GM18951 (cell line): ENCODE measurements around the gene TXNDC15.
"Not testable (repeated sequence)": the region's sequence is repeated elsewhere in the genome, so short reads cannot be mapped to it uniquely, and the experiment has no call there.

Source experiments
- POLR2A ChIP-seq: IDR thresholded peaks from 4 replicates; pipeline ENCODE4 v1.6.1; 2011; ENCODE audit warnings: mild to moderate bottlenecking; ENCODE audit not compliant: insufficient read length, insufficient read depth; ENCODE audit errors: extremely low read depth
- in situ Hi-C: fragments of 300-500 bp; cut with MboI; formaldehyde crosslinking; loops from one replicate; pipeline ENCODE4 v1.12.0; 2022; ENCODE audit warnings: low sequenced_read_pairs, mixed read lengths, inconsistent platforms; ENCODE audit not compliant: unreplicated experiment

TXNDC15 gene, protein sequence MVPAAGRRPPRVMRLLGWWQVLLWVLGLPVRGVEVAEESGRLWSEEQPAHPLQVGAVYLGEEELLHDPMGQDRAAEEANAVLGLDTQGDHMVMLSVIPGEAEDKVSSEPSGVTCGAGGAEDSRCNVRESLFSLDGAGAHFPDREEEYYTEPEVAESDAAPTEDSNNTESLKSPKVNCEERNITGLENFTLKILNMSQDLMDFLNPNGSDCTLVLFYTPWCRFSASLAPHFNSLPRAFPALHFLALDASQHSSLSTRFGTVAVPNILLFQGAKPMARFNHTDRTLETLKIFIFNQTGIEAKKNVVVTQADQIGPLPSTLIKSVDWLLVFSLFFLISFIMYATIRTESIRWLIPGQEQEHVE

DNA sequence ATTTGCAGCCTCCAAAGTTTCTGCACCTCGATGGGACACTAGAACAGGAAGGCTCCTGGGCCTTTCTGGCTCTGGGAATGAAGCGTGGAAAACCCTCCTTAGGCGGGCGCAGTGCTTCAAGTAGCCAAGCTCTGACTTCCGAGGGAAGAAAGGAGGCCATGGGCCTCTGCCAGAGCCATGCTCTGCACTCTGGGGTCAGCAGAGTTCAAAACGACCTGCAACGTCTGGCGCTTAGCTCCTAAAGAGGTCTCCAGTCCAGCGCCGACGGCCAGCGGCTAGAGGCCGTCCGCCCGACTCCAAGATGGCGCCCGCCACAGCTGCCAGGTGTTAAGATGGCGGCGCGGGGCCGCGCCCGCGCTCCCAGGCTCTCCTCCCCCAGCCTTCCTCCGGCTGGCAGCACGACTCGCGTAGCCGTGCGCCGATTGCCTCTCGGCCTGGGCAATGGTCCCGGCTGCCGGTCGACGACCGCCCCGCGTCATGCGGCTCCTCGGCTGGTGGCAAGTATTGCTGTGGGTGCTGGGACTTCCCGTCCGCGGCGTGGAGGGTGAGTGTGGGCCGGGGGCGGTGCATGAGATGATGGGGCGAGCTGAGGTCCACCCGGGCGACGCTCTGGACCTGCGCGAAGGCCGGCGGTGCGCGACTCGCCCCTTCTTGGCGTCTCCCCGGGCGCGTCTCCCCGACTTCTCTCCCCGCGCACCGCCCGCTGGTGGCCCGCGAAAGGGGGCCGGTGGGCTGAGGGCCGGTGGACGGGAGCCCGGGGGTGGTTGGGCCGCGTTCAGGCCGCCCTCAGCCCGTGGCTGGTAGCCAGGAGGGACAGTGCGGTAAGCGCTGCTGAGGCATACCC is at the start of gene TXNDC15:
TXNDC15 (plus strand) TSS at position 385 of the 844 bp plus-strand sequence; CDS start at position 442, 57 bp downstream.
- in situ Hi-C loops = no loop called here
- peak; percentile 94 for TF ChIP-seq POLR2A

DNA sequence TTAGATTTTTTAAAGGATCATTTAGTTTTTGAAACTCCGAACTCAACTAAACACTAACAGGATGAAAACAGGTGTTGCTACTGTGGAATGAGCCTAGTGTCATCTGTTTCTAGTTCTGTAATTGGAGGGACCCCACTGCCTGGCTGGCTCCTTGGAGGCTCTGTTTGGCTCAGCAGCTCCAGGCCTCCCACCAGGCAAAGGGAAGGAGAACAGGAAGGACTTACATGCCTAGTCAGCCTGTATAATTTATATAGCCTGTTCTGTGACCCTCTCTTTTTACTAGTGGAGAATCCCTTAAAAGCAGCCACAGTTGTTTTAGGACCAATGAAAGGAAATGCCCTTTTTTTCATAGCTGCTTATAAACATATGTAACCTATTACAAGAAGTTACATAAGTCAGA is 49.5 kb upstream of the TXNDC15 start:
- in situ Hi-C loops = no loop called here
- TF ChIP-seq POLR2A = no peak

DNA sequence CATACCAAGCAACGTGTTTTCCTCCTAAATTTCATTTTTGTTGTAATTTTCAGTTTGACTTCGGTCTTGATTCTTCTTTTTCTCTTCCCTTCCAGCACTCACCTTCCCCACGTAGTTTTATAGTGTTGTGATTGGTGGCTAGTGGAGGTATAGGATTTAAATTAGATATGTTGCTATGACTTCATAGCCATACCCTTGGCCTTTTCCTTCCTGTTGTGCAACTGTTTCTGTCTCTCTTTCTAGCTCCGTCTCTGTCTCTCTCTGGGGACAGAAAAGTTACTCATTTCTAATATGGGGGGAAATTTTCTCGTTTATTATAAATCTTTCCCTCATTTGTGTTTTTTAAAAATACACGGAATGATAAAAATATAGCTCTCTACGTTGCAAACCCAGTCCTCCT is 49.0 kb upstream of the TXNDC15 start:
- no peak for TF ChIP-seq POLR2A
- in situ Hi-C loops = no loop called here

DNA sequence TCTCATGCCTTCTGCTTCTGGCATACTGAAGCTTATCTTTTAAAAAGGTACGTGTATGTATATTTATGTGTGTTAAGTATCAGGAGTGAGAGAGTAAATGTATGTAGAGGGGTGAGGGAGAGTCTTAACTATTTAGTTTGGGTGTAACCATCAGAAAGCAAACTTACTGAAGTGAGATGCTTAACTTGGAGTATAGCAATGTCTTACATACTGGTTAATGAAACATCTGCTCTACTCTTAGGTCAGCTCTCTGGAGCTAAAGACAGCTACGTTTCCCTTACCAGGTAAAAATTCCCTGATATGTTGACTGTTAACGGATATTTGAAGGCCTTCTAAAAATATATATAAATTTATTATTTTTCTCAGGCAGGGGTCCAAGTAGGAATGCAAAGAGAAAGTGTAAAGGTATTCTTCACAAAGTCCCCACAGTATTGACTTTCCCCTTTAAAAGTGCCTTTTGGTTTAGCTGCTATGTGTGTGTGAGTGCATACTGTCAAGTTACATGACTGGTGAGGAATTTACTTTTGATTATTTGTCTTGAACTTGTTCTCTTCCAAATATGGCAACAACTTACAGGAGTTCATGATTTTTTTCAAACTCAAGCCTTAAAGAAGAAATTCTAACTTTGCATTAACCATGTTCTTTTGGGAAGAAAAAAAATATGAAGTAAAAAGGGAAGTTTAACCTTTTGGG is 40.7 kb upstream of the TXNDC15 start:
- in situ Hi-C loops = no loop called here
- TF ChIP-seq POLR2A = no peak

DNA sequence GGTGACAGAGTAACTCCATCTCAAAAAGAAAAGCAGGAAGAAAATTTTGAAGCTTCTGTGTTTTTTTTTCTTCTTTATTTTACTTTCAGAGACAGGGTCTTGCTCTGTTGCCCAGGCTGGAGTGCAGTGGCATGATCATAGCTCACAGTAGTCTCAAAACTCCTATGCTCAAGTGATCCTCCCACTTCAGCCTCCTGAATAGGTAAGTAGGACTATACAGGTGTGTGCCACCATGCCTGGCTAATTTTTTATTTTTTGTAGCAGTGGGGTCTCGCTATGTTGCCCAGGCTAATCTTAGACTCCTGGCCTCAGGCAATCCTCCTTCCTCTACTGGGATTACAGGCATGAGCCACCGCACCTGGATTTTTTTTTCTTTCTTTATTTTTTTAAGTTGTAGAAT is 38.5 kb upstream of the TXNDC15 start:
- in situ Hi-C loops = no loop called here
- no peak for TF ChIP-seq POLR2A

DNA sequence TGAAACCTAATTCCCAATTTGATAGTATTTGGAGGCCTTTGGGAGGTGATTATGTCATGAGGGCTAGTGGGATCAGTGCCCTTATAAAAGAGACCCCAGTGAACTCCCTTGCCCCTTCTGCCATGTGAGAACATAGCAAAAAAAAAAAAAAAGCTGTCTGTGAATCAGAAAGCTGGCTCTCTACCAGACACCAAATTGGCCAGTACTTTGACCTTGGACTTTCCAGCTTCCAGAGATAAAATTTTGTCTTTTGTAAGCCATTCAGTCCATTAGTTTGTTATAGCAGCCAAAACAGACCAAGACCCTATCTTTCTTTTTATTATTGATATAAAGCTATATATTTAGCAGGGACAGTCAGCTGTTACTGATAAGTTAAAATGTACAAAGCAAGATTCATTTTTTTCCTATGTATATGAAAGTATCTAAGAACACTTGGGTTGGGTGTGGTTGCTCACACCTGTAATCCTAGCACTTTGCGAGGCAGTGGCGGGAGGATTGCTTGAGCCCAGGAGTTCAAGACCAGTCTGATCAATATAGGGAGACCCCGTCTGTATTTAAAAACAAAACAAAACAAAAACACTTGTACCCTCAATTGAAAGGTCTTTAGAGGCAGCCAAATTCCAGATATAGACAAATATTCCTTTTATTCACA is 36.5 kb upstream of the TXNDC15 start:
- TF ChIP-seq POLR2A = no peak
- in situ Hi-C loops = no loop called here

DNA sequence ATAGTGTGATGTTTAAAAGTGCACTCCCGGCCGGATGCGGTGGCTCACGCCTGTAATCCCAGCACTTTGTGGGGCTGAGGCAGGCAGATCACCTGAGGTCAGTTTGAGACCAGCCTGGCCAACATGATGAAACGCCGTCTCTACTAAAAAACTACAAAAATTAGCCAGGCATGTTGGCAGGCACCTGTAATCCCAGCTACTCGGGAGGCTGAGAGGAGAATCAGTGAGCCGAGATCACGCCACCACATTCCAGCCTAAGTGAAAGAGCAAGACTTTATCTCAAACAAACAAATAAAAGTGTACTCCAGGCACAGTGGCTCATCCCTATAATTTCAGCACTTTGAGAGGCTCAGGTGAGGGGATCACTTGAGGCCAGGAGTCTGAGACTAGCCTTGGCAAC is 35.8 kb upstream of the TXNDC15 start:
- in situ Hi-C loops = not testable (repeated sequence)

DNA sequence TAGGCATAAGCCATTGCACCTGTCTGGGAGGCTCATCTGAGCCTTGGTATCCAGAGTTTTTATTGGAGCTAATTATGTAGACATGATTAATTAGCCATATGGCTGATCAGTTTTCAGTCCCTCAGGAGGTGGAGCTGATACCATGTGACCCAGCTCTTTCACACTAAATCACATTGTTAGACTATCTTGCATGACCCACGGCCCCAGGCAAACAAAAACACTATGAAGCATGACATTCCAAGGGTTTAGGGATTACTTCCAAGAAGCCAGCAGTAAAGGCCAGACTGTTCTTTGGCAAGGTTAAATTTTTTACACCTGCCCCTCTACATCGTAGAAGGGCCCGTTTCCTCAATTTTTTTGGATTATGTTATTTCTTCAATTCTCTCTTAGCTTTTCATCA is 33.4 kb upstream of the TXNDC15 start:
- TF ChIP-seq POLR2A = no peak

DNA sequence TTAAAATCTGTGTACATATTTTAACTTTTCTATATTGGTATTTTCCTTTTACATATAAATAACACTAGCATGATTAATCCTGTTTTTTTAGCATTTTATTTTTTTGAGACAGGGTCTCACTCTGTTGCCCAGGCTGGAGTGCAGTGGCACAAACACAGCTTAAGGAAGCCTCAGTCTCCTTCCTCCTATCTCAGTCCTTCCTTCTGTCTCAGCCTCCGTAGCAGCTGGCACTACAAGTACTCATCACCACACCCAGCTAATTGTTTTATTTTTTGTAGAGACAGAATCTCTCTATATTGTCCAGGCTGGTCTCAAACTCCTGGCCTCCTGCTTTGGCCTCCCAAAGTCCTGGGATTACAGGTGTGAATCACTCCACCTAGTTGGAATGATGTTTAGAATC is 29.9 kb upstream of the TXNDC15 start:
- no peak for TF ChIP-seq POLR2A
- in situ Hi-C loops = no loop called here

More for the DNA sequence above, 33.4 kb upstream of the TXNDC15 start:
- in situ Hi-C loops = no loop called here

DNA sequence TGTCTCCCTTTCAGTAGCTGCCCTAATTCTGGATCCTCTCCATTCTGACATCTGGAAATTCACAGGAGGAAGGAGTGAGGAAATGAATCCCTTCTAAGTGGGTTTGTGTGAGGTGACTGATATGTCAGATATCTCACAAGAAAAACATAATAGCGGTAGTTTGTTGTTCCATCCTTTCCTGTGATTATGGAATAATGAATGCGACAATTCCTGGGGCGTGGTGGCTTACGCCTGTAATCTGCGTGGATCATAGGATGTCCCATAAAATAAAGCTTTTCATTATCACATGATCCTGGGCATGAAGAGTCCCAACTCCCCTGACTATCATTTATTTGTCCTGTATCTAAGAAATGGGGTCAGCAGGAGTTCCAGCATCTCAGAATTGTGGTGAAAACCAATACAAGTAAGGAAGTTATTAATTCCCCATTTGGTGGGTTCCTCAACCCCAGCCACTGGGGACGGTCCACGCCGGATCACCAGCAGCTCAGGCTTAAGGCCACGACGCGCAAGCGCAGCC is 28.8 kb upstream of the TXNDC15 start:
- in situ Hi-C loops = no loop called here
- no peak for TF ChIP-seq POLR2A

DNA sequence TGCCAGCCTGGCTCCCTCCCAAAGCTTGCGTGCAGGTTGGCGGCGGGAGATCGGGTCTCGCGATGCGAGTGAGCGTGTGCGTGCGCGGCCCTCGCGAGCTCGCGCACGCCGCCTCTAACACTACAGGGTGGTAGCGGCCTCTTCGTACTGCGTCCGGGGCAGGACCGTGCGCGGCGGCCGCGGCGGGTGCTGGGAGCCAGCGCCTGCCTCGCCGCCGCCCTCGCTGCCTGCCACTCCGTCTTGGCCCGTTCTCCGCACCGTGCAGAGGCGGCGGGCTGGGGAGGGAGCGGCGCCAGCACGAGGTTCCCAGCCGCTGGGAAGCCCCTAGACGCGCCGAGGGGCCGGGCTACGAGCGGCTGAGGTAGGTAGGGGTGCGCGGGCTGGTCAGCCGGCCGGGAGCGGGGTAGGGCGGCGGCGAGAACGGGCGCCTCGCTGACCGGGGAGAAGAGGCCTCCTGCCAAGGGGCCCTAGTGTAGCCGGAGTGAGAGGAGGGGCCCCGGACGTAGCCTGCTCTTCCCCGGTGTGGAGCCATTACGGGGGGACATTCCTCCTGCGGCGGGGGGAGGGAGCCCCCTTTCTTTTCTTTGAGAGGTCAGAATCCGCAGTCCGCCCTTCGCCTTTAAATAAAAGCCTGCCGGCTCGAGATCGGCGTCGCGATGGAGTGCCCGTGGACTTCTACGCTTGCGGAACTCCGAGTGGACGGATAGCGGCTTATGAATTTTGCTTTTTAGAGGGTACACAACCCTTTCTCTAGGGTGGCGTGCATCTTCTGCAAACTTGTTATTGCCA is 28.1 kb upstream of the TXNDC15 start, which contains the start of gene C5orf24:
C5orf24 (plus strand) TSS at position 117 of the 789 bp plus-strand sequence. CDS start 8,933 bp downstream, outside the sequence.
- in situ Hi-C loops = no loop called here
- peak; percentile 99 for TF ChIP-seq POLR2A

DNA sequence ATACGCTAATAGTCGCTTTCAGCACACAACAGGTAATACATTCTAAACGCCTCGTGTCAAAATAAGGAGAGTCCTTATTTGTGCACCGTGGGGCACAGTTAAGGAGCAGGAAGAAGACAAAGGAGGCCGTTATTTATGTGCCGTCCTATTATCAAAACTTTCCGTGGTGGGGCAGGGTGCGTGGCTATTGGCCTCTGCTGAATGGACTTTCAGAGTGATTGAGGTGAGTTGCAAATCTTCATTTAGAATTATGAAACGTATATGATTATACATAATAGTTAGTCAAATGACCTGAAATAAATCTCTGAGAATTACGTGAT is 27.6 kb upstream of the TXNDC15 start:
- in situ Hi-C loops = no loop called here
- no peak for TF ChIP-seq POLR2A

DNA sequence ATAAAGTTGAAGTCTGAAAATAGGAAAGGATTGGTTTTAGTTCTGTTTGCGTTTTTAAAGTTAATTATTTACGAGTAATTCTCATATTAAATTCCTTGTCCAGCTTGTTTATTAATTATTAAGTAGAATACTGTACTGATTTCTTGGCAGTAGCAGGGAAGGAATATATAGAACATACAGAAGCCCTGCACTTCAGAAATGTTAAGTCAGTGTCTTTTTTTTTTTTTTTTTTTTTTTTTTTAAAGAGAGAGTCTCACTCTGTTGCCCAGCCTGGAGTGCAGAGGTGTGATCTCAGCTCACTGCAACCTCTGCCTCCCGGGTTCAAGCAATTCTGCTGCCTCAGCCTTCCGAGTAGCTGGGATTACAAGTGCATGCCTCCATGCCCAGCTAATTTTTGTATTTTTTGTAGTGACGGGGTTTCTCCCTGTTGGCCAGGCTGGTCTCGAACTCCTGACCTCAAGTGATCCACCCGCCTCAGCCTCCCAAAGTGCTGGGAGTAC is 24.7 kb upstream of the TXNDC15 start:
- in situ Hi-C loops = not testable (repeated sequence)
